Chondrocyte (in vitro differentiated cells): ENCODE data around the gene TOR1AIP2. TPM values are rescaled to one million over a fixed set of nuclear protein-coding genes. Genes with fewer than 3 reads are reported as not detected.

Experiments used
- DNase-seq: peaks from one replicate; pipeline ENCODE4 v3.0.0; 2021; ENCODE audit warnings: mixed read lengths, low spot score
- H3K27ac Mint-ChIP-seq: one replicate; pipeline ENCODE4 v1.8.0; 2021; ENCODE audit warnings: mild to moderate bottlenecking, moderate library complexity, mixed read lengths; ENCODE audit not compliant: unreplicated experiment
- H3K27me3 Mint-ChIP-seq: 2 replicates; pipeline ENCODE4 v1.8.0; 2021; ENCODE audit warnings: low read depth, mixed read lengths
- H3K36me3 Mint-ChIP-seq: 2 replicates; pipeline ENCODE4 v1.8.0; 2021; ENCODE audit warnings: low read depth, mixed read lengths
- H3K4me1 Mint-ChIP-seq: 2 replicates; pipeline ENCODE4 v1.8.0; 2021; ENCODE audit warnings: low read depth, mild to moderate bottlenecking, mixed read lengths
- H3K4me3 Mint-ChIP-seq: one replicate; pipeline ENCODE4 v1.8.0; 2021; ENCODE audit warnings: mild to moderate bottlenecking, moderate library complexity, mixed read lengths; ENCODE audit not compliant: unreplicated experiment
- H3K9me3 Mint-ChIP-seq: 2 replicates; pipeline ENCODE4 v1.8.0; 2021; ENCODE audit warnings: low read depth, mixed read lengths
- CTCF ChIP-seq: fragments of 200-600 bp; sonication (generic); IDR thresholded peaks from 2 replicates; pipeline ENCODE4 v1.5.0; 2021; ENCODE audit warnings: antibody characterized with exemption, mild to moderate bottlenecking, moderate library complexity
- total RNA-seq: library from RNA; stranded (reverse); gene quantifications from 3 replicates; pipeline ENCODE4 v1.2.1, GENCODE V29; 2021

The TOR1AIP2 gene
- total RNA-seq, 1 donor from 2014 or later = 85.8 TPM

GRCh38 chr1:179873438-179873851, 4.2 kb downstream of the TOR1AIP2 start:
- no peak overlapping the region for H3K4me3 Mint-ChIP-seq
- no peak for DNase-seq
- no peak for TF ChIP-seq CTCF
- peaks cover 59% of the 10 kb centered on the region for H3K4me1 Mint-ChIP-seq
- H3K27ac Mint-ChIP-seq = no peak overlapping the region
- H3K9me3 Mint-ChIP-seq = no peaks in the 10 kb centered on the region
- H3K27me3 Mint-ChIP-seq = no peaks in the 10 kb centered on the region
- peaks cover 5% of the 10 kb centered on the region for H3K36me3 Mint-ChIP-seq

GRCh38 chr1:179872558-179872957, 5.0 kb downstream of the TOR1AIP2 start:
- TF ChIP-seq CTCF = no peak
- DNase-seq = no peak
- Mint-ChIP-seq H3K4me3 (no peak overlapping the region), H3K36me3 (peaks cover 10% of the 10 kb centered on the region), H3K4me1 (peaks cover 60% of the 10 kb centered on the region), H3K27me3 (no peaks in the 10 kb centered on the region), H3K27ac (no peak overlapping the region), H3K9me3 (no peaks in the 10 kb centered on the region)

GRCh38 chr1:179871940-179872339, 5.7 kb downstream of the TOR1AIP2 start:
- TF ChIP-seq CTCF = no peak
- H3K27me3 Mint-ChIP-seq = no peaks in the 10 kb centered on the region
- H3K27ac Mint-ChIP-seq = no peak overlapping the region
- DNase-seq = no peak
- H3K4me3 Mint-ChIP-seq = no peak overlapping the region
- H3K4me1 Mint-ChIP-seq = peaks cover 59% of the 10 kb centered on the region
- H3K9me3 Mint-ChIP-seq = no peaks in the 10 kb centered on the region
- H3K36me3 Mint-ChIP-seq = peaks cover 10% of the 10 kb centered on the region

- H3K4me3 Mint-ChIP-seq = no peak overlapping the region
- DNase-seq = no peak
- no peaks in the 10 kb centered on the region for H3K9me3 Mint-ChIP-seq
- TF ChIP-seq CTCF = no peak
- no peak overlapping the region for H3K27ac Mint-ChIP-seq
- H3K36me3 Mint-ChIP-seq = peaks cover 13% of the 10 kb centered on the region
- H3K4me1 Mint-ChIP-seq = peaks cover 50% of the 10 kb centered on the region
- H3K27me3 Mint-ChIP-seq = no peaks in the 10 kb centered on the region
Observed at GRCh38 chr1:179870870-179871269, 6.7 kb downstream of the TOR1AIP2 start.

- H3K9me3 Mint-ChIP-seq = no peaks in the 10 kb centered on the region
- TF ChIP-seq CTCF = peak; percentile 83
- peaks cover 26% of the 10 kb centered on the region for H3K36me3 Mint-ChIP-seq
- no peak overlapping the region for H3K27ac Mint-ChIP-seq
- no peak for DNase-seq
- no peaks in the 10 kb centered on the region for H3K27me3 Mint-ChIP-seq
- peaks cover 22% of the 10 kb centered on the region for H3K4me1 Mint-ChIP-seq
- no peak overlapping the region for H3K4me3 Mint-ChIP-seq
Observed at GRCh38 chr1:179867493-179868330, 9.9 kb downstream of the TOR1AIP2 start.
